IMR-90 (cell line): ENCODE data around the gene SRSF3. TPM values are rescaled to one million over a fixed set of nuclear protein-coding genes. Genes with fewer than 3 reads are reported as not detected.

Source experiments
- ATAC-seq: fragments of 200-7000 bp; cut with Tn5 transposase; 2 replicates; pipeline ENCODE4 v1.9.1; 2020; ENCODE audit warnings: low read depth, mild to moderate bottlenecking, moderate library complexity
- BruUV-seq: library from RNA; stranded (reverse); fragments of 400-500 nt; replicated peaks from 2 replicates; lab custom pipeline; 2021; lab: Mats Ljungman, UMichigan
- CTCF ChIA-PET: fragments of 300-600 bp; formaldehyde crosslinking; extraction: SDS; loops from one replicate; lab custom pipeline; 2021; ENCODE audit warnings: antibody characterized with exemption; lab: Yijun Ruan, JAX
- POLR2A ChIA-PET: fragments of 300-600 bp; sonication (Branson Sonifier 250); formaldehyde crosslinking; loops from one replicate; lab custom pipeline; 2022; ENCODE audit warnings: antibody characterized with exemption; ENCODE audit not compliant: unreplicated experiment; lab: Charles Lee
- DNase-seq: peaks from one replicate; pipeline ENCODE4 v3.0.0; 2013
- H2AFZ ChIP-seq: replicated peaks from 2 replicates; pipeline ENCODE3; 2013; ENCODE audit warnings: low read length, mild to moderate bottlenecking; ENCODE audit not compliant: poor library complexity
- H2AK5ac ChIP-seq: 2 replicates; pipeline ENCODE4 v1.6.1; 2013; ENCODE audit warnings: low read depth, low read length, inconsistent platforms
- H2AK9ac ChIP-seq: replicated peaks from 2 replicates; pipeline ENCODE3; 2013; ENCODE audit warnings: mild to moderate bottlenecking, low read depth, low read length, moderate library complexity; ENCODE audit not compliant: poor library complexity
- H2BK120ac ChIP-seq: 2 replicates; pipeline ENCODE4 v1.6.1; 2013; ENCODE audit warnings: low read depth, low read length, inconsistent platforms
- H2BK15ac ChIP-seq: 3 replicates; pipeline ENCODE4 v1.6.1; 2013; ENCODE audit warnings: low read depth, low read length, inconsistent platforms
- H2BK20ac ChIP-seq: 2 replicates; pipeline ENCODE4 v1.6.1; 2013; ENCODE audit warnings: low read depth, mild to moderate bottlenecking, inconsistent platforms, low read length, moderate library complexity
- H2BK5ac ChIP-seq: 2 replicates; pipeline ENCODE4 v1.6.1; 2013; ENCODE audit warnings: mild to moderate bottlenecking, low read depth, low read length, inconsistent platforms; ENCODE audit not compliant: poor library complexity, severe bottlenecking
- H3K14ac ChIP-seq: replicated peaks from 2 replicates; pipeline ENCODE4 v1.6.1; 2013; ENCODE audit warnings: low read depth, low read length, inconsistent platforms
- H3K18ac ChIP-seq: 2 replicates; pipeline ENCODE4 v1.6.1; 2013; ENCODE audit warnings: low read depth, low read length, control low read depth
- H3K23ac ChIP-seq: 2 replicates; pipeline ENCODE4 v1.6.1; 2013; ENCODE audit warnings: low read depth, low read length, inconsistent platforms
- H3K27ac ChIP-seq: 2 replicates; pipeline ENCODE4 v1.5.1; 2013; ENCODE audit warnings: mild to moderate bottlenecking, control low read depth, low read length; ENCODE audit not compliant: insufficient read depth
- H3K27me3 ChIP-seq: 2 replicates; pipeline ENCODE4 v1.6.1; 2013; ENCODE audit warnings: low read length; ENCODE audit not compliant: control insufficient read depth, insufficient read depth
- H3K36me3 ChIP-seq: 2 replicates; pipeline ENCODE4 v1.6.1; 2013; ENCODE audit warnings: low read length, mixed read lengths; ENCODE audit not compliant: control insufficient read depth, insufficient read depth
- H3K4ac ChIP-seq: 2 replicates; pipeline ENCODE4 v1.6.1; 2013; ENCODE audit warnings: low read depth, low read length, inconsistent platforms
- H3K4me1 ChIP-seq: 2 replicates; pipeline ENCODE4 v1.6.1; 2013; ENCODE audit warnings: low read length, mixed read lengths; ENCODE audit not compliant: control insufficient read depth, insufficient read depth
- H3K4me2 ChIP-seq: 2 replicates; pipeline ENCODE4 v1.6.1; 2013; ENCODE audit warnings: low read depth, mild to moderate bottlenecking, control low read depth, low read length, moderate library complexity
- H3K4me3 ChIP-seq: 2 replicates; pipeline ENCODE4 v1.5.1; 2013; ENCODE audit warnings: low read depth, mild to moderate bottlenecking, control low read depth, low read length, moderate library complexity; ENCODE audit not compliant: insufficient read depth
- H3K56ac ChIP-seq: 2 replicates; pipeline ENCODE4 v1.6.1; 2013; ENCODE audit warnings: low read length, inconsistent platforms; ENCODE audit not compliant: insufficient read depth; ENCODE audit errors: extremely low read depth
- H3K79me1 ChIP-seq, 2 experiments: 2 replicates each; pipeline ENCODE4 v1.6.1; 2013; ENCODE audit warnings: low read length in 2 of 2, inconsistent platforms in 1 of 2, low read depth in 1 of 2
- H3K9ac ChIP-seq: 2 replicates; pipeline ENCODE4 v1.6.1; 2013; ENCODE audit warnings: low read depth, low read length, control low read depth
- H3K9me1 ChIP-seq: 2 replicates; pipeline ENCODE4 v1.6.1; 2013; ENCODE audit warnings: low read length, inconsistent platforms; ENCODE audit not compliant: insufficient read depth
- H3K9me3 ChIP-seq: 2 replicates; pipeline ENCODE4 v1.6.1; 2013; ENCODE audit warnings: low read length; ENCODE audit not compliant: control insufficient read depth, insufficient read depth
- H4K20me1 ChIP-seq: 2 replicates; pipeline ENCODE4 v1.6.1; 2013; ENCODE audit warnings: low read length, inconsistent platforms; ENCODE audit not compliant: insufficient read depth
- H4K5ac ChIP-seq: 2 replicates; pipeline ENCODE4 v1.6.1; 2013; ENCODE audit warnings: mild to moderate bottlenecking, low read depth, low read length, control low read depth
- H4K8ac ChIP-seq, 2 experiments: 2 replicates each; pipeline ENCODE4 v1.6.1; 2013; ENCODE audit warnings: low read depth in 2 of 2, low read length in 2 of 2, control low read depth in 1 of 2, inconsistent platforms in 1 of 2
- H4K91ac ChIP-seq: 2 replicates; pipeline ENCODE4 v1.6.1; 2013; ENCODE audit warnings: low read depth, low read length, inconsistent platforms; ENCODE audit not compliant: insufficient read depth
- CEBPB ChIP-seq: IDR thresholded peaks from 2 replicates; pipeline ENCODE4 v1.6.1; 2012; ENCODE audit warnings: low read depth, low read length, improper control_type of control experiment
- CHD1 ChIP-seq: IDR thresholded peaks from 2 replicates; pipeline ENCODE4 v1.6.1; 2012; ENCODE audit warnings: low read depth, low read length, improper control_type of control experiment
- MAFK ChIP-seq: IDR thresholded peaks from 2 replicates; pipeline ENCODE4 v1.6.1; 2012; ENCODE audit warnings: low read depth, low read length, improper control_type of control experiment
- NFE2L2 ChIP-seq: fragments of 150-350 bp; IDR thresholded peaks from 2 replicates; pipeline ENCODE4 v1.6.1; 2016; ENCODE audit warnings: low read depth, mild to moderate bottlenecking, low read length
- RCOR1 ChIP-seq: IDR thresholded peaks from 2 replicates; pipeline ENCODE4 v1.6.1; 2012; ENCODE audit warnings: mild to moderate bottlenecking, low read length, improper control_type of control experiment; ENCODE audit not compliant: insufficient replicate concordance
- SMC3 ChIP-seq: fragments of 150-350 bp; IDR thresholded peaks from 2 replicates; pipeline ENCODE4 v1.6.1; 2016; ENCODE audit warnings: low read depth, mild to moderate bottlenecking, antibody characterized with exemption, low read length, moderate library complexity
- WGBS, 2 experiments: methylation state at CpG; one replicate each; pipeline versions ENCODE4 v1.1.5 to v1.1.7; 2013; ENCODE audit warnings: missing lambda C conversion rate in 2 of 2; ENCODE audit not compliant: insufficient read length in 1 of 2; ENCODE audit errors: extremely low coverage in 2 of 2; 5-methylcytosine and 5-hydroxymethylcytosine counted together
- dilution Hi-C: fragments of 300-500 bp; cut with HindIII; formaldehyde crosslinking; loops from one replicate; pipeline ENCODE4 v1.14.3; 2018; ENCODE audit warnings: low sequenced_read_pairs; ENCODE audit not compliant: unreplicated experiment
- in situ Hi-C: fragments of 300-500 bp; cut with MboI; formaldehyde crosslinking; loops from 3 replicates; pipeline ENCODE4 v1.14.3; 2019; ENCODE audit warnings: low sequenced_read_pairs, inconsistent platforms, mixed read lengths
- intact Hi-C: fragments of 100-400 bp; cut with micrococcal nuclease; formaldehyde crosslinking; loops from 2 replicates; pipeline ENCODE4 v1.10.0; 2022
- polyA plus RNA-seq, 3 experiments: library from polyadenylated mRNA; depleted of rRNA; stranded (reverse); fragments of >200 nt; gene quantifications; 2 replicates each; pipeline ENCODE4 v1.2.3, GENCODE V29; 2012; ENCODE audit warnings: low replicate concordance in 1 of 3
- total RNA-seq: library from RNA; depleted of rRNA; stranded (reverse); fragments of >200 nt; gene quantifications from 2 replicates; pipeline ENCODE4 v1.2.3, GENCODE V29; 2012
- TF ChIP-seq, protein P1 (sequence below): conservative IDR thresholded peaks from 2 replicates; pipeline ENCODE4 v1.5.1; 2012; ENCODE audit warnings: mild to moderate bottlenecking, low read depth, low read length, improper control_type of control experiment

The SRSF3 gene
- total and polyA plus RNA-seq, 2 of the 4 experiments (the other 2 are of a cell fraction) = 237 to 297 TPM

DNA sequence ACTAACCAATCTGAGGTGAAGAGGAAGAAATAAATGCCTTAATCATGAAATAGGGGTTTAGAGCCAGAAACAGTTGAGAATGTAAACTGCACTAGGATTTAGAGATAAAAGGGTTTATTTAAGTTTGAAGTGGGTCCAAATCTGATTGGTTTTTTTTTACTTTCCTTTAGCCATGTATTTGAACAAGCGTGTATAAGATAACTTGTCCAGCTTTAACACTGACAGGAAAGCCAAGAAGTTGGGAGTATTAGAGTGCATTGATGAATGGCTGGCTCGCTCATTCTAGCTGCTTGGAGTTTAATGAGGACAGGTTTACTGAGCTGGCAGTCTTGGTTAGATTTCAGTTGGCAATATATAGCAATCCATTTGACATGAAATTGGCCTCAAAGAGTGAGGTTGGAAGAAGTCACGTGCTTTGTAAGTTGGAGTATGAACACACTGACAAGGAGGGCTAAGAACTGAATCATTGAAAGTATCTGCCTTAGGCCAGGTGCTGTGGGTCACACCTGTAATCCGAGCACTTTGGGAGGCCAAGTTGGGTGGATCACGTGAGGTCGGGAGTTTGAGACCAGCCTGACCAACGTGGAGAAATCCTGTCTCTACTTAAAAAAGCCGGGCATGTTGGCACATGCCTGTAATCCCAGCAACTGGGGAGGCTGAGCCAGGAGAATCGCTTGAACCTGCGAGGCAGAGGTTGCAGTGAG is 13.7 kb downstream of the SRSF3 start:
- H2BK20ac ChIP-seq = no peak overlapping the region
- 85% methylated on average over 8 of the region's 10 CpGs; no CpG with 5 or more reads in 1 of the 2 experiments for WGBS, 2 experiments
- peak overlapping the region; percentile 60; the same call in 1 of the 2 replicates for H2AK5ac ChIP-seq
- H2AK9ac ChIP-seq = no peak overlapping the region
- dilution Hi-C loops (no loop called here), intact Hi-C loops (no loop called here), in situ Hi-C loops (no loop called here)
- peak overlapping the region in 1 of 2 experiments; percentile 68; a peak in 2 of 4 replicates for H4K8ac ChIP-seq
- ATAC-seq (no peak), DNase-seq (no peak)
- H3K4ac ChIP-seq = peak overlapping the region; percentile 70; the same call in 1 of the 2 replicates
- H3K4me2 ChIP-seq = no peak overlapping the region
- H3K9me1 ChIP-seq = peaks cover 12% of the 10 kb centered on the region
- H2BK5ac ChIP-seq = peak overlapping the region; percentile 83
- no TSS peak for BruUV-seq
- no peak overlapping the region for H2BK120ac ChIP-seq
- ChIA-PET CTCF (no interaction called here), POLR2A (interaction anchor here (0.7 kb wide), 3 partner anchors 10 to 189 kb away, joined by 3 to 5 read pairs (median 3); no protein-coding TSS in a partner anchor)
- H2BK15ac ChIP-seq = no peak overlapping the region
- peak overlapping the region; percentile 23; the same call in 1 of the 2 replicates for H3K23ac ChIP-seq
- H3K36me3 ChIP-seq = peaks cover 66% of the 10 kb centered on the region
- H3K9me3 ChIP-seq = no peaks in the 10 kb centered on the region
- H3K79me1 ChIP-seq = peaks cover 31 to 61% of the 10 kb centered on the region in 2 experiments
- peak overlapping the region; percentile 75 for H4K5ac ChIP-seq
- no peak overlapping the region for H2AFZ ChIP-seq
- no peaks in the 10 kb centered on the region for H3K27me3 ChIP-seq
- peaks cover 11% of the 10 kb centered on the region; the same call in 1 of the 2 replicates for H3K4me1 ChIP-seq
- H3K14ac ChIP-seq = peak overlapping the region; percentile 71; the same call in 1 of the 2 replicates
- H3K27ac ChIP-seq = peak overlapping the region; percentile 63; the same call in 1 of the 2 replicates
- H3K56ac ChIP-seq = no peak overlapping the region
- TF ChIP-seq NFE2L2 = no peak
- TF ChIP-seq CHD1 = no peak
- no peak for TF ChIP-seq MAFK
- TF ChIP-seq SMC3 = no peak
- TF ChIP-seq CEBPB = no peak
- TF ChIP-seq, protein P1, sequence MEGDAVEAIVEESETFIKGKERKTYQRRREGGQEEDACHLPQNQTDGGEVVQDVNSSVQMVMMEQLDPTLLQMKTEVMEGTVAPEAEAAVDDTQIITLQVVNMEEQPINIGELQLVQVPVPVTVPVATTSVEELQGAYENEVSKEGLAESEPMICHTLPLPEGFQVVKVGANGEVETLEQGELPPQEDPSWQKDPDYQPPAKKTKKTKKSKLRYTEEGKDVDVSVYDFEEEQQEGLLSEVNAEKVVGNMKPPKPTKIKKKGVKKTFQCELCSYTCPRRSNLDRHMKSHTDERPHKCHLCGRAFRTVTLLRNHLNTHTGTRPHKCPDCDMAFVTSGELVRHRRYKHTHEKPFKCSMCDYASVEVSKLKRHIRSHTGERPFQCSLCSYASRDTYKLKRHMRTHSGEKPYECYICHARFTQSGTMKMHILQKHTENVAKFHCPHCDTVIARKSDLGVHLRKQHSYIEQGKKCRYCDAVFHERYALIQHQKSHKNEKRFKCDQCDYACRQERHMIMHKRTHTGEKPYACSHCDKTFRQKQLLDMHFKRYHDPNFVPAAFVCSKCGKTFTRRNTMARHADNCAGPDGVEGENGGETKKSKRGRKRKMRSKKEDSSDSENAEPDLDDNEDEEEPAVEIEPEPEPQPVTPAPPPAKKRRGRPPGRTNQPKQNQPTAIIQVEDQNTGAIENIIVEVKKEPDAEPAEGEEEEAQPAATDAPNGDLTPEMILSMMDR = no peak
- no peak for TF ChIP-seq RCOR1
- 0 out of 2 replicates have a peak overlapping the region, but pooled peaks have one; percentile 67 for H3K18ac ChIP-seq
- no peak overlapping the region for H3K4me3 ChIP-seq
- no peak overlapping the region for H4K91ac ChIP-seq
- H4K20me1 ChIP-seq = peaks cover 89% of the 10 kb centered on the region
- no peak overlapping the region for H3K9ac ChIP-seq
